ENCODE data around the gene TMEM184B.

The TMEM184B gene

GRCh38 chr22:38298312-38299005 is 25.6 kb upstream of the TMEM184B start:
- Histone ChIP-seq H3K18ac (ENCODE audit: low read length) (peak overlapping the region; percentile 4), H2AFZ (ENCODE audit: insufficient read depth, low read length, poor library complexity) (no peak overlapping the region), H3K9me3 (ENCODE audit: insufficient read depth, low read depth, low read length) (no peaks in the 10 kb centered on the region), H4K12ac (ENCODE audit: low read depth, low read length) (no peak overlapping the region), H3K4ac (ENCODE audit: low read depth, low read length) (peak overlapping the region; percentile 0), H3K9ac (ENCODE audit: low read length) (no peak overlapping the region), H3K4me2 (ENCODE audit: low read length) (no peak overlapping the region), H3K79me1 (ENCODE audit: low read length) (peaks cover 19% of the 10 kb centered on the region), H4K91ac (ENCODE audit: low read depth, low read length) (peak overlapping the region; percentile 54), H3K27ac (ENCODE audit: low read depth, low read length) (peak overlapping the region; percentile 82), H4K8ac (ENCODE audit: low read depth, low read length) (peak overlapping the region; percentile 50), H2BK5ac (ENCODE audit: low read depth, low read length, poor library complexity) (peak overlapping the region; percentile 37), H2BK120ac (ENCODE audit: insufficient read depth, low read length, poor library complexity) (peak overlapping the region; percentile 0), H2BK12ac (ENCODE audit: low read length) (peak overlapping the region; percentile 0), H3K4me1 (ENCODE audit: control insufficient read depth in 1 of 2, insufficient read depth in 2 of 2, low read length in 2 of 2) (peaks cover 30 to 31% of the 10 kb centered on the region in 2 experiments), H2AK5ac (ENCODE audit: low read length) (no peak overlapping the region), H3K27me3 (ENCODE audit: insufficient read depth, low read length) (no peaks in the 10 kb centered on the region), H3K23ac (ENCODE audit: low read length) (no peak overlapping the region), H3K36me3 (ENCODE audit: control insufficient read depth in 1 of 2, insufficient read depth in 2 of 2, low read length in 2 of 2) (peaks cover 97% of the 10 kb centered on the region in 2 experiments), H3K79me2 (ENCODE audit: control insufficient read depth, insufficient read depth, low read length, poor library complexity) (peaks cover 2% of the 10 kb centered on the region), H3K4me3 (ENCODE audit: low read depth, low read length) (peak overlapping the region; percentile 27), H3K14ac (ENCODE audit: low read length) (peak overlapping the region; percentile 5)
- peak; percentile 99 for DNase-seq
- no CpG with 5 or more reads among the region's 25 CpGs for WGBS (ENCODE audit: extremely low coverage, insufficient coverage, insufficient read length)

DNA sequence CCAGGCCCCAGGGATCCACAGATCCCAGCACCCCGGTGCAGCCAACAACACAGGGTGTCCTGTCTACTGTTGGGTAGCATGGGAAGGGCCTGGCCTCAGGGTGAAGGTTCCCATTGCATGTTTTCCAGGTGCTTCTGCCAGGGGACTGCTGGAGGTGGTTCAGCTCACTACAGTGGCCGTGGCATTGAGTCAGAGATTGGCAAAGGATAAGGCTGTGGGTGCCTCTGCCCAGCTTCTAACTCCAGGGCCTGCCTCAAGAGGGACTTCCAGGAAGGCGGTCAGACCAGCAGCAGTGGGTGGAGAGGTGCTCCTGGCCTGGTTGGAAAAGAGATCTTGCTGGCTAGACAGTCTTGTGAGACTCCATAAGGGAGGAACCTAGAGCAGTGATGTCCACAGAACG is 23.6 kb upstream of the TMEM184B start:
- Histone ChIP-seq H3K4me2 (ENCODE audit: low read length) (no peak overlapping the region), H3K4ac (ENCODE audit: low read depth, low read length) (no peak overlapping the region), H3K4me3 (ENCODE audit: low read depth, low read length) (no peak overlapping the region), H3K18ac (ENCODE audit: low read length) (peak overlapping the region; percentile 3), H2BK120ac (ENCODE audit: insufficient read depth, low read length, poor library complexity) (no peak overlapping the region), H4K91ac (ENCODE audit: low read depth, low read length) (no peak overlapping the region), H2BK12ac (ENCODE audit: low read length) (peak overlapping the region; percentile 3), H2AK5ac (ENCODE audit: low read length) (no peak overlapping the region), H3K27me3 (ENCODE audit: insufficient read depth, low read length) (no peaks in the 10 kb centered on the region), H3K4me1 (ENCODE audit: control insufficient read depth in 1 of 2, insufficient read depth in 2 of 2, low read length in 2 of 2) (peaks cover 41% of the 10 kb centered on the region in 2 experiments), H3K9ac (ENCODE audit: low read length) (no peak overlapping the region), H3K14ac (ENCODE audit: low read length) (no peak overlapping the region), H3K9me3 (ENCODE audit: insufficient read depth, low read depth, low read length) (no peaks in the 10 kb centered on the region), H3K27ac (ENCODE audit: low read depth, low read length) (no peak overlapping the region), H3K79me1 (ENCODE audit: low read length) (peaks cover 22% of the 10 kb centered on the region), H2AFZ (ENCODE audit: insufficient read depth, low read length, poor library complexity) (no peak overlapping the region), H3K36me3 (ENCODE audit: control insufficient read depth in 1 of 2, insufficient read depth in 2 of 2, low read length in 2 of 2) (peaks cover 93% of the 10 kb centered on the region in 2 experiments), H4K8ac (ENCODE audit: low read depth, low read length) (no peak overlapping the region), H3K79me2 (ENCODE audit: control insufficient read depth, insufficient read depth, low read length, poor library complexity) (peaks cover 3% of the 10 kb centered on the region), H3K23ac (ENCODE audit: low read length) (no peak overlapping the region), H2BK5ac (ENCODE audit: low read depth, low read length, poor library complexity) (no peak overlapping the region), H4K12ac (ENCODE audit: low read depth, low read length) (no peak overlapping the region)
- no peak for DNase-seq
- no CpG with 5 or more reads among the region's 4 CpGs for WGBS (ENCODE audit: extremely low coverage, insufficient coverage, insufficient read length)

- H4K91ac ChIP-seq (ENCODE audit: low read depth, low read length), result no peak overlapping the region
- H3K9me3 ChIP-seq (ENCODE audit: insufficient read depth, low read depth, low read length), result no peaks in the 10 kb centered on the region
- no peak overlapping the region for H2BK5ac ChIP-seq (ENCODE audit: low read depth, low read length, poor library complexity)
- peaks cover 45% of the 10 kb centered on the region in 2 experiments for H3K4me1 ChIP-seq (ENCODE audit: control insufficient read depth in 1 of 2, insufficient read depth in 2 of 2, low read length in 2 of 2)
- H3K18ac ChIP-seq (ENCODE audit: low read length), result peak overlapping the region; percentile 30
- no peak overlapping the region for H4K12ac ChIP-seq (ENCODE audit: low read depth, low read length)
- no peak overlapping the region for H3K4me2 ChIP-seq (ENCODE audit: low read length)
- no peak overlapping the region for H3K14ac ChIP-seq (ENCODE audit: low read length)
- no peak overlapping the region for H2AK5ac ChIP-seq (ENCODE audit: low read length)
- H3K4ac ChIP-seq (ENCODE audit: low read depth, low read length), result no peak overlapping the region
- no peaks in the 10 kb centered on the region for H3K27me3 ChIP-seq (ENCODE audit: insufficient read depth, low read length)
- no peak overlapping the region for H3K23ac ChIP-seq (ENCODE audit: low read length)
- H2AFZ ChIP-seq (ENCODE audit: insufficient read depth, low read length, poor library complexity), result no peak overlapping the region
- no CpG with 5 or more reads among the region's 9 CpGs for WGBS (ENCODE audit: extremely low coverage, insufficient coverage, insufficient read length)
- H2BK12ac ChIP-seq (ENCODE audit: low read length), result no peak overlapping the region
- no peak overlapping the region for H3K4me3 ChIP-seq (ENCODE audit: low read depth, low read length)
- peaks cover 3% of the 10 kb centered on the region for H3K79me2 ChIP-seq (ENCODE audit: control insufficient read depth, insufficient read depth, low read length, poor library complexity)
- peaks cover 93% of the 10 kb centered on the region in 2 experiments for H3K36me3 ChIP-seq (ENCODE audit: control insufficient read depth in 1 of 2, insufficient read depth in 2 of 2, low read length in 2 of 2)
- no peak overlapping the region for H2BK120ac ChIP-seq (ENCODE audit: insufficient read depth, low read length, poor library complexity)
- no peak overlapping the region for H3K9ac ChIP-seq (ENCODE audit: low read length)
- H4K8ac ChIP-seq (ENCODE audit: low read depth, low read length), result no peak overlapping the region
- H3K79me1 ChIP-seq (ENCODE audit: low read length), result peaks cover 22% of the 10 kb centered on the region
- peak; percentile 61 to 63 for DNase-seq
- H3K27ac ChIP-seq (ENCODE audit: low read depth, low read length), result no peak overlapping the region
Measured at GRCh38 chr22:38295863-38296262, 23.1 kb upstream of the TMEM184B start.

DNA sequence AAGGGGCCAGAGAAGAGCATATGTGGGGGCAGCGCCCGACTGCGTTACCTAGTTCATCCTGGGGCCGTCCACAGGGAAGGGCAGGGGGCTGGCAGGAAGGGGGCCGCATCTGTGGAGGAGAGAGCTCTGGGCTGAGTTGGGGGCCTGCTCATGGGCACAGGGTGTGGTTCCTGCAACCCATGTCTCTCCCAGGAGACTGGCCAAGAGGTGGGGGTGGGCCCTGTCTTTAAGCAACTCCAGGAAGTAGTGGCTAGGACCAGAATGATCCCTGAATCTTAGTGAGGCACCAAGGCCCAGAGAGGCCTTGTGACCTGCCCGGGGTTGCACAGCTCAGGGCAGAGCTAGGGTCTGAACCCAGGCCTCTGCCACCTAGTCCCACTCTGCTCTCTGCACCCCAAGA is 22.5 kb upstream of the TMEM184B start:
- Histone ChIP-seq H4K12ac (ENCODE audit: low read depth, low read length) (no peak overlapping the region), H3K23ac (ENCODE audit: low read length) (no peak overlapping the region), H2BK12ac (ENCODE audit: low read length) (peak overlapping the region; percentile 1), H3K79me1 (ENCODE audit: low read length) (peaks cover 22% of the 10 kb centered on the region), H3K4ac (ENCODE audit: low read depth, low read length) (no peak overlapping the region), H3K18ac (ENCODE audit: low read length) (peak overlapping the region; percentile 35), H3K27me3 (ENCODE audit: insufficient read depth, low read length) (no peaks in the 10 kb centered on the region), H2BK5ac (ENCODE audit: low read depth, low read length, poor library complexity) (no peak overlapping the region), H3K14ac (ENCODE audit: low read length) (no peak overlapping the region), H3K9ac (ENCODE audit: low read length) (no peak overlapping the region), H3K79me2 (ENCODE audit: control insufficient read depth, insufficient read depth, low read length, poor library complexity) (peaks cover 3% of the 10 kb centered on the region), H4K8ac (ENCODE audit: low read depth, low read length) (no peak overlapping the region), H3K27ac (ENCODE audit: low read depth, low read length) (no peak overlapping the region), H3K9me3 (ENCODE audit: insufficient read depth, low read depth, low read length) (no peaks in the 10 kb centered on the region), H4K91ac (ENCODE audit: low read depth, low read length) (no peak overlapping the region), H2BK120ac (ENCODE audit: insufficient read depth, low read length, poor library complexity) (no peak overlapping the region), H2AFZ (ENCODE audit: insufficient read depth, low read length, poor library complexity) (no peak overlapping the region), H3K4me2 (ENCODE audit: low read length) (no peak overlapping the region), H2AK5ac (ENCODE audit: low read length) (no peak overlapping the region), H3K4me3 (ENCODE audit: low read depth, low read length) (no peak overlapping the region), H3K4me1 (ENCODE audit: control insufficient read depth in 1 of 2, insufficient read depth in 2 of 2, low read length in 2 of 2) (peaks cover 41 to 42% of the 10 kb centered on the region in 2 experiments), H3K36me3 (ENCODE audit: control insufficient read depth in 1 of 2, insufficient read depth in 2 of 2, low read length in 2 of 2) (peaks cover 88 to 91% of the 10 kb centered on the region in 2 experiments)
- DNase-seq, result no peak
- no CpG with 5 or more reads among the region's 6 CpGs for WGBS (ENCODE audit: extremely low coverage, insufficient coverage, insufficient read length)

Measured in trophoblast cell (in vitro differentiated cells and primary cell).